DOHH2 (cell line): ENCODE data around the gene TFR2.

Source experiments
- H3F3A ChIP-seq: fragments of 200-600 bp; sonication (generic), shearing (Covaris generic); 2 replicates; pipeline ENCODE4 v1.6.0; 2016; ENCODE audit warnings: antibody characterized with exemption, mild to moderate bottlenecking; ENCODE audit not compliant: control insufficient read depth, insufficient read depth
- H3K27ac ChIP-seq: fragments of 200-600 bp; sonication (generic); 2 replicates; pipeline ENCODE4 v1.5.1; 2014; ENCODE audit warnings: low read depth, mild to moderate bottlenecking, low read length, moderate library complexity
- H3K27me3 ChIP-seq: fragments of 200-600 bp; sonication (generic); 2 replicates; pipeline ENCODE4 v1.6.1; 2014; ENCODE audit warnings: mild to moderate bottlenecking, low read length, mixed read lengths; ENCODE audit not compliant: control insufficient read depth
- H3K36me3 ChIP-seq: fragments of 200-600 bp; sonication (generic); 2 replicates; pipeline ENCODE4 v1.6.1; 2014; ENCODE audit warnings: mild to moderate bottlenecking, low read length, moderate library complexity, mixed read lengths; ENCODE audit not compliant: control insufficient read depth
- H3K4me1 ChIP-seq: fragments of 200-600 bp; sonication (generic); 2 replicates; pipeline ENCODE4 v1.6.1; 2014; ENCODE audit warnings: mild to moderate bottlenecking, low read length, mixed read lengths; ENCODE audit not compliant: control insufficient read depth
- H3K4me2 ChIP-seq: fragments of 200-600 bp; sonication (generic); 2 replicates; pipeline ENCODE4 v1.6.0; 2014; ENCODE audit warnings: mild to moderate bottlenecking, low read length, moderate library complexity
- H3K4me3 ChIP-seq: fragments of 200-600 bp; sonication (generic); 2 replicates; pipeline ENCODE4 v1.5.1; 2014; ENCODE audit warnings: mild to moderate bottlenecking, low read length, mixed read lengths
- H3K79me2 ChIP-seq: fragments of 200-600 bp; sonication (generic); 2 replicates; pipeline ENCODE4 v1.6.1; 2014; ENCODE audit warnings: mild to moderate bottlenecking, low read length, mixed read lengths; ENCODE audit not compliant: control insufficient read depth
- H3K9me2 ChIP-seq: fragments of 200-600 bp; sonication (generic); replicated peaks from 2 replicates; pipeline ENCODE4 v1.6.1; 2014; ENCODE audit warnings: mild to moderate bottlenecking, low read length, mixed read lengths; ENCODE audit not compliant: control insufficient read depth
- H3K9me3 ChIP-seq: fragments of 200-600 bp; sonication (generic); 2 replicates; pipeline ENCODE4 v1.6.1; 2014; ENCODE audit warnings: antibody characterized with exemption, low read length, mixed read lengths; ENCODE audit not compliant: control insufficient read depth, insufficient read depth
- H4K20me1 ChIP-seq: fragments of 200-600 bp; sonication (generic); 2 replicates; pipeline ENCODE4 v1.6.0; 2014; ENCODE audit warnings: low read depth, mild to moderate bottlenecking, antibody characterized with exemption, low read length, moderate library complexity; ENCODE audit not compliant: control insufficient read depth, insufficient read depth
- CTCF ChIP-seq: fragments of 200-600 bp; sonication (generic); IDR thresholded peaks from one replicate; pipeline ENCODE4 v1.5.1; 2014; ENCODE audit warnings: antibody characterized with exemption, mild to moderate bottlenecking, low read depth, low read length; ENCODE audit not compliant: poor library complexity, severe bottlenecking
- EZH2phosphoT487 ChIP-seq: fragments of 200-600 bp; sonication (generic); IDR thresholded peaks from 2 replicates; pipeline ENCODE4 v1.6.1; 2017; ENCODE audit warnings: borderline replicate concordance, mild to moderate bottlenecking, antibody characterized with exemption, low read length, moderate library complexity, mixed read lengths

TFR2 gene

GRCh38 chr7:100586266-100587025 lies 54.9 kb downstream of the TFR2 start, which contains the start of gene FBXO24:
Gene FBXO24 (plus strand): TSS chr7:100586328. CDS start chr7:100586626, 298 bp downstream.
- Histone ChIP-seq H3F3A (peaks cover 18% of the 10 kb centered on the region), H4K20me1 (peaks cover 5% of the 10 kb centered on the region; the same call in 1 of the 2 replicates), H3K4me3 (peak within 1 kb of the TSS; percentile 83), H3K27me3 (no peaks in the 10 kb centered on the region), H3K27ac (peak within 1 kb of the TSS; percentile 93), H3K79me2 (peaks cover 33% of the 10 kb centered on the region), H3K36me3 (peaks cover 25% of the 10 kb centered on the region), H3K4me2 (peak within 1 kb of the TSS; percentile 91), H3K9me2 (no peaks in the 10 kb centered on the region), H3K9me3 (no peaks in the 10 kb centered on the region), H3K4me1 (peaks cover 36% of the 10 kb centered on the region)
- TF ChIP-seq EZH2phosphoT487: no peak
- TF ChIP-seq CTCF: no peak

GRCh38 chr7:100585511-100586265 lies 55.7 kb downstream of the TFR2 start, which contains the start of gene LRCH4:
Gene LRCH4 (minus strand): TSS chr7:100586129. CDS start chr7:100586100, 29 bp downstream.
- Histone ChIP-seq H3K9me3 (no peaks in the 10 kb centered on the region), H3F3A (peaks cover 18% of the 10 kb centered on the region), H3K79me2 (peaks cover 33% of the 10 kb centered on the region), H4K20me1 (peaks cover 5% of the 10 kb centered on the region; the same call in 1 of the 2 replicates), H3K9me2 (no peaks in the 10 kb centered on the region), H3K27ac (peak within 1 kb of the TSS; percentile 93), H3K27me3 (no peaks in the 10 kb centered on the region), H3K4me3 (peak within 1 kb of the TSS; percentile 83), H3K4me1 (peaks cover 36% of the 10 kb centered on the region), H3K4me2 (peak within 1 kb of the TSS; percentile 91), H3K36me3 (peaks cover 32% of the 10 kb centered on the region)
- no peak for TF ChIP-seq CTCF

- H3K27ac ChIP-seq: peak overlapping the region; percentile 93
- H3K4me2 ChIP-seq: peak overlapping the region; percentile 87
- peaks cover 40% of the 10 kb centered on the region for H3K36me3 ChIP-seq
- no peaks in the 10 kb centered on the region for H3K27me3 ChIP-seq
- H3K9me2 ChIP-seq: no peaks in the 10 kb centered on the region
- H3K9me3 ChIP-seq: no peaks in the 10 kb centered on the region
- H3K79me2 ChIP-seq: peaks cover 33% of the 10 kb centered on the region
- peaks cover 5% of the 10 kb centered on the region; the same call in 1 of the 2 replicates for H4K20me1 ChIP-seq
- H3F3A ChIP-seq: peaks cover 18% of the 10 kb centered on the region
- peak overlapping the region; percentile 78 for H3K4me3 ChIP-seq
- TF ChIP-seq CTCF (no peak), EZH2phosphoT487 (no peak)
- peaks cover 36% of the 10 kb centered on the region for H3K4me1 ChIP-seq
Observed at GRCh38 chr7:100584683-100585510, 56.5 kb downstream of the TFR2 start.
